Gastroesophageal sphincter (tissue), 4 donors: Measurements from ENCODE around the gene HMG20B. TPM values are rescaled to one million over a fixed set of nuclear protein-coding genes. Genes with fewer than 3 reads are reported as not detected.

ENCODE experiments used
- ATAC-seq: fragments of 150-250 bp; one replicate; pipeline ENCODE4 v1.9.1; 2016; ENCODE audit warnings: mild to moderate bottlenecking, moderate library complexity
- H3K27ac ChIP-seq, 4 donors: fragments of 200-600 bp; sonication (generic) in 3 of 4; 1 replicate in 3 of 4; 2 replicates in 1 of 4; pipeline ENCODE4 v1.5.1; 2016 to 2019
- H3K27me3 ChIP-seq: fragments of 200-600 bp; sonication (generic); one replicate; pipeline ENCODE4 v1.5.1; 2019
- H3K36me3 ChIP-seq, 2 donors: fragments of 200-600 bp; sonication (generic); one replicate each; pipeline ENCODE4 v1.5.1; 2019; ENCODE audit warnings: control low read depth in 1 of 2
- H3K4me1 ChIP-seq, 3 donors: fragments of 200-600 bp; sonication (generic); 1 replicate in 2 of 3; 2 replicates in 1 of 3; pipeline ENCODE4 v1.5.1; 2016 to 2019; ENCODE audit warnings: control low read depth in 2 of 3
- H3K4me3 ChIP-seq, 2 donors: fragments of 200-600 bp; sonication (generic); one replicate each; pipeline ENCODE4 v1.5.1; 2019; ENCODE audit warnings: mild to moderate bottlenecking in 1 of 2, moderate library complexity in 1 of 2
- H3K9me3 ChIP-seq, 3 donors: fragments of 200-600 bp; sonication (generic); one replicate each; pipeline ENCODE4 v1.5.1; 2017 to 2019; ENCODE audit warnings: control low read depth in 2 of 3
- CTCF ChIP-seq, 4 experiments: fragments of 200-600 bp in 2 of 4; fragments of 450-650 bp in 2 of 4; sonication (generic) in 1 of 4; IDR thresholded peaks; one replicate each; pipeline ENCODE4 v1.5.1; 2017 to 2019; ENCODE audit warnings: antibody characterized with exemption in 4 of 4, mild to moderate bottlenecking in 2 of 4, moderate library complexity in 2 of 4
- EP300 ChIP-seq: sonication (generic); formaldehyde crosslinking; IDR thresholded peaks from one replicate; pipeline ENCODE4 v1.6.1; 2017; ENCODE audit warnings: antibody characterized with exemption, mild to moderate bottlenecking
- POLR2A ChIP-seq, 2 donors: fragments of 450-650 bp; IDR thresholded peaks; one replicate each; pipeline ENCODE4 v1.6.1; 2017; ENCODE audit warnings: antibody characterized with exemption in 2 of 2, mild to moderate bottlenecking in 2 of 2, moderate library complexity in 1 of 2
- POLR2AphosphoS5 ChIP-seq: sonication (generic); formaldehyde crosslinking; IDR thresholded peaks from one replicate; pipeline ENCODE4 v1.6.1; 2017; ENCODE audit warnings: antibody characterized with exemption
- WGBS, 2 donors: methylation state at CpG; one replicate each; pipeline ENCODE4 v1.1.5; 2018; ENCODE audit warnings: low coverage in 1 of 2; 5-methylcytosine and 5-hydroxymethylcytosine counted together
- total RNA-seq, 4 donors: library from RNA; depleted of rRNA; stranded (reverse); fragments of >200 nt; gene quantifications; one replicate each; pipeline ENCODE4 v1.1.0, GENCODE V29; 2016

The HMG20B gene
- total RNA-seq, 4 donors from 2014 or later = 106 to 203 (median 154) TPM

DNA sequence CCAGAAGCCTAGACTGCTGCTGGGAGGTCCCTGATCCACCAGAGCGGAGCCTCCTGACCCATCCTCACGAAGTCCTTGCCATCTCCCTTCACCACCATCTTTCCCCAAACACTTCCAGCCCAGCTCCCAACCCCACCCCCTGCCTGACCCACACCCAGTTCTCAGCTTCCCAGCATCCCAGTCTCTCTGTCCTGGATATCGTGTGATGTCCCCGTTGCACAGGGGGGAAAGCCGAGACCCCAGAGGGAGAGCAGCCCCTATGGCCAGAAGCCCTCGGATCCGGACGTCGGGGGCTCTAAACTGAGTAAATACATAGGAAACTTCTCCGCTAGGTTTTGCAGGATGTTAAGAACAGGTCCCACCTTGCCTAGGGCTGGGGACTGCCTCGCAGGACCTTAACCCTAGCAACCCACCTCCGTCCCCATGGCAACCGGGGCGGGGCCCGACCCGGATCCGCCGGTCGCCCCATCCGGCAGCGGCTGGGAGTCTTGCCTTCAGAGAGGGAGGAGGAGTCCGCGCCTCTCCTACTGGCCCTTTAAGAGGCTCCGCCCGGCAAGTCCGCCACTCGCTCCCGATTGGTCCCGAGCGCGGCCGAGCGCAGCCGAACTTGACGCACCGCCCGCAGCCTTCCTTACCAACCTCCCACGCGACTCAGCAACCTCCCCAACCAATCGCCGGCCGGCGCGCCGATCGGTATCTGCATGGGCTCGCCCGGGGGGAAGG is 451 bp upstream of the HMG20B start:
- Histone ChIP-seq H3K9me3 (no peaks in the 10 kb centered on the region), H3K4me1 (peaks cover 0 to 56% (median 21%) of the 10 kb centered on the region in 3 donors), H3K27ac (peak overlapping the region in 3 of 4 donors; percentile 90 to 91 (median 90)), H3K27me3 (no peaks in the 10 kb centered on the region), H3K4me3 (peak overlapping the region; percentile 37 to 75), H3K36me3 (peaks cover 0 to 8% of the 10 kb centered on the region in 2 donors)
- WGBS, 2 donors = no CpG with 5 or more reads among the region's 48 CpGs
- peak; percentile 98 for ATAC-seq
- TF ChIP-seq CTCF (IDR thresholded peaks at IDR 0.05) = no peak
- no peak for TF ChIP-seq POLR2AphosphoS5
- no peak for TF ChIP-seq POLR2A (IDR thresholded peaks at IDR 0.05)
- no peak for TF ChIP-seq EP300

DNA sequence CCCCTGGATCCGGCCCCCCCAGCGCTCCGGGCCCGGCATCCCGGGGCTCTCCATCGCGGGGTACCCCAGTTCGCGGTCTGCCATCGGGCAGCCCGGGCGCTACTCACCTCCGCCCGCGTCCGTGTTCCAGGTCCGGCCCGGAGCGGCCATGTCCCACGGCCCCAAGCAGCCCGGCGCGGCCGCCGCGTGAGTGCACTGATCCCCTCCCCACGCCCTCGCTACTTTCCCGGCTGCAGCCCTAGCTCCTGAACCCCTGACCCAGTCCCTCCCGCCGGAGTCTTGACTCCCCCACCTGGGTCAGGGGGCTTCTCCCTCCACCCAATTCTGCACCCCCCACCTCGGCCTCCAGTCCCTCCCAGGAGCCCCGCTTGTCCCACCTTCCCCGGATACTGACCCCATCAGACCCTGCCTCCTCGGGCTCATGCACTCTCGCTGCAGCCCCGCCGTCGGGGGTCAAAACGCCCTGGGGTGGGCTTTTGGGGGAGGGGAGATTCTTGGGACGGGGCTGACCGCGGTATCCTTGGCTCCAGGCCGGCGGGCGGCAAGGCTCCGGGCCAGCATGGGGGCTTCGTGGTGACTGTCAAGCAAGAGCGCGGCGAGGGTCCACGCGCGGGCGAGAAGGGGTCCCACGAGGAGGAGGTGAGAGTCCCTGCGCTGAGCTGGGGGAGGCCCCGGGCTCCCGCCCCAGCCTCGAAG is 566 bp downstream of the HMG20B start:
- Histone ChIP-seq H3K27me3 (no peaks in the 10 kb centered on the region), H3K9me3 (no peaks in the 10 kb centered on the region), H3K4me3 (peak overlapping the region; percentile 66 to 75), H3K4me1 (peaks cover 0 to 58% (median 21%) of the 10 kb centered on the region in 3 donors), H3K27ac (peak overlapping the region; percentile 48 to 91 (median 90)), H3K36me3 (peaks cover 0 to 12% of the 10 kb centered on the region in 2 donors)
- ATAC-seq = peak; percentile 2
- TF ChIP-seq CTCF (IDR thresholded peaks at IDR 0.05) = no peak
- no peak for TF ChIP-seq EP300
- TF ChIP-seq POLR2AphosphoS5 = no peak
- no peak for TF ChIP-seq POLR2A (IDR thresholded peaks at IDR 0.05)
- WGBS, 2 donors = 0% methylated on average over 2 of the region's 60 CpGs

GRCh38 chr19:3573858-3574637 is 1.3 kb downstream of the HMG20B start:
- 38 to 53% methylated on average over 7 to 16 of the region's 55 CpGs for WGBS, 2 donors
- no peak for ATAC-seq

DNA sequence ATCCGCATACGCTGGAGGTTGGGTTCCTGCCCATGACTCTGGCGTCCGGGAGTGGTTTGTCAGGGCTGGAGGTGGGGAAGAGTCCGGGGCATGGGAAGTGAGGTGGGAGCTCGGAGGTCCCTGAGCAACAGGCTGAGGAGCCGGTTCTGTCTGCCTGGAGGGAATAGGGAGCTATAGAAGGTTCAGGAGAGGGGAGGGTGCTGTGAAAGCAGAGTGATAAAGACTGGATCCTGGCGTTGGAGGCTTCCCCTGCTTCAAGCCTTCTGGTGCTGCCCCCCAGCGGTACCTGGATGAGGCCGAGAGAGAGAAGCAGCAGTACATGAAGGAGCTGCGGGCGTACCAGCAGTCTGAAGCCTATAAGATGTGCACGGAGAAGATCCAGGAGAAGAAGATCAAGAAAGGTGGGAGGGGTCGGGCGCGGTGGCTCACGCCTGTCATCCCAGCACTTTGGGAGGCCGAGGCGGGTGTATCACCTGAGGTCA is 2.6 kb downstream of the HMG20B start:
- TF ChIP-seq CTCF (IDR thresholded peaks at IDR 0.05) (peak in 1 of 4 experiments; percentile 15), EP300 (no peak), POLR2A (IDR thresholded peaks at IDR 0.05) (no peak)
- no peak for ATAC-seq
- Histone ChIP-seq H3K4me3 (no peak overlapping the region), H3K27ac (peak overlapping the region in 1 of 4 donors; percentile 83), H3K27me3 (no peaks in the 10 kb centered on the region), H3K36me3 (peaks cover 0 to 12% of the 10 kb centered on the region in 2 donors), H3K4me1 (peaks cover 0 to 71% (median 21%) of the 10 kb centered on the region in 3 donors), H3K9me3 (no peaks in the 10 kb centered on the region)
- 87% methylated on average over 3 to 11 of the region's 19 CpGs for WGBS, 2 donors

More at GRCh38 chr19:3573858-3574637, 1.3 kb downstream of the HMG20B start:
- TF ChIP-seq CTCF (IDR thresholded peaks at IDR 0.05) = no peak
- no peak for TF ChIP-seq EP300
- TF ChIP-seq POLR2A (IDR thresholded peaks at IDR 0.05) = no peak
- TF ChIP-seq POLR2AphosphoS5 = no peak
- Histone ChIP-seq H3K4me1 (peaks cover 0 to 58% (median 21%) of the 10 kb centered on the region in 3 donors), H3K4me3 (peak overlapping the region; percentile 66 to 75), H3K27me3 (no peaks in the 10 kb centered on the region), H3K27ac (peak overlapping the region in 3 of 4 donors; percentile 90 to 91 (median 90)), H3K9me3 (no peaks in the 10 kb centered on the region), H3K36me3 (peaks cover 0 to 12% of the 10 kb centered on the region in 2 donors)
